H1 (cell line): ENCODE results near the gene LAMC1. TPM values are rescaled to one million over a fixed set of nuclear protein-coding genes. Genes with fewer than 3 reads are reported as not detected.

Source experiments
- CTCF ChIA-PET: fragments of 300-600 bp; sonication (Branson Sonifier 250); formaldehyde crosslinking; loops from one replicate; lab custom pipeline; 2021; ENCODE audit not compliant: partially characterized antibody; lab: Charles Lee
- POLR2A ChIA-PET: fragments of 300-600 bp; sonication (Branson Sonifier 250); formaldehyde crosslinking; loops from one replicate; lab custom pipeline; 2021; ENCODE audit warnings: inconsistent platforms; ENCODE audit not compliant: partially characterized antibody; lab: Charles Lee
- DNase-seq, 2 experiments: peaks; one replicate each; pipeline versions ENCODE4 v3.0.0 to v3.0.0-alpha.2; 2010 to 2022; ENCODE audit warnings: low spot score in 2 of 2, low read depth in 1 of 2, mixed read lengths in 1 of 2
- FAIRE-seq: peaks from 2 replicates; lab custom pipeline; 2011; peaks lifted over from hg19 to GRCh38; lab: Jason Lieb, UNC
- H2AFZ ChIP-seq: 2 replicates; pipeline ENCODE4 v1.8.1; 2012; ENCODE audit warnings: low read length, inconsistent platforms
- H2AK5ac ChIP-seq: 2 replicates; pipeline ENCODE4 v1.6.1; 2013; ENCODE audit warnings: low read depth, low read length
- H2BK120ac ChIP-seq: replicated peaks from 2 replicates; pipeline ENCODE3; 2013; ENCODE audit warnings: low read depth, low read length, inconsistent platforms
- H2BK12ac ChIP-seq: 2 replicates; pipeline ENCODE4 v1.6.1; 2013; ENCODE audit warnings: low read depth, low read length
- H2BK15ac ChIP-seq: 2 replicates; pipeline ENCODE4 v1.6.1; 2013; ENCODE audit warnings: low read length
- H2BK20ac ChIP-seq: 2 replicates; pipeline ENCODE4 v1.6.1; 2013; ENCODE audit warnings: low read length
- H2BK5ac ChIP-seq: 2 replicates; pipeline ENCODE4 v1.6.1; 2013; ENCODE audit warnings: low read depth, low read length
- H3K14ac ChIP-seq: 2 replicates; pipeline ENCODE4 v1.6.1; 2013; ENCODE audit warnings: inconsistent platforms; ENCODE audit not compliant: insufficient read length
- H3K18ac ChIP-seq: 2 replicates; pipeline ENCODE4 v1.6.1; 2013; ENCODE audit warnings: low read length; ENCODE audit errors: extremely low read depth
- H3K23ac ChIP-seq: 2 replicates; pipeline ENCODE4 v1.6.1; 2013; ENCODE audit warnings: inconsistent platforms; ENCODE audit not compliant: insufficient read length
- H3K23me2 ChIP-seq: 2 replicates; pipeline ENCODE4 v1.6.1; 2013; ENCODE audit warnings: low read depth, low read length
- H3K27ac ChIP-seq: 2 replicates; pipeline ENCODE4 v1.6.1; 2011; ENCODE audit warnings: low read depth, low read length, inconsistent platforms
- H3K27me3 ChIP-seq, 4 experiments: replicated peaks in 1 of 4; 1 replicate in 1 of 4; 2 replicates in 3 of 4; pipeline versions ENCODE4 v1.6.1 to v1.8.1; 2011 to 2013; ENCODE audit warnings: low read length in 3 of 4, mild to moderate bottlenecking in 3 of 4, inconsistent platforms in 2 of 4, mixed read lengths in 2 of 4, moderate library complexity in 1 of 4; ENCODE audit not compliant: control insufficient read depth in 3 of 4, insufficient read depth in 3 of 4; ENCODE audit errors: extremely low read depth in 1 of 4
- H3K36me3 ChIP-seq, 4 experiments: 2 replicates each; pipeline versions ENCODE4 v1.6.1 to v1.8.1; 2011 to 2013; ENCODE audit warnings: mild to moderate bottlenecking in 4 of 4, low read length in 3 of 4, moderate library complexity in 2 of 4, control low read depth in 1 of 4, inconsistent platforms in 1 of 4; ENCODE audit not compliant: insufficient read depth in 4 of 4, control insufficient read depth in 2 of 4
- H3K4ac ChIP-seq: replicated peaks from 2 replicates; pipeline ENCODE3; 2013; ENCODE audit warnings: low read length, low read depth, mixed read lengths, inconsistent platforms; ENCODE audit not compliant: insufficient read length
- H3K4me1 ChIP-seq, 4 experiments: replicated peaks in 1 of 4; 1 replicate in 1 of 4; 2 replicates in 3 of 4; pipeline versions ENCODE4 v1.6.1 to v1.8.1; 2011 to 2013; ENCODE audit warnings: low read length in 3 of 4, inconsistent platforms in 2 of 4, mixed read lengths in 1 of 4; ENCODE audit not compliant: insufficient read depth in 4 of 4, control insufficient read depth in 3 of 4
- H3K4me2 ChIP-seq, 2 experiments: 2 replicates each; pipeline versions ENCODE4 v1.6.1 to v1.8.1; 2011 to 2013; ENCODE audit warnings: low read depth in 2 of 2, low read length in 2 of 2, control low read depth in 1 of 2, inconsistent platforms in 1 of 2, mild to moderate bottlenecking in 1 of 2; ENCODE audit not compliant: insufficient read depth in 1 of 2
- H3K4me3 ChIP-seq, 4 experiments: fragments of 200-600, 300-600 bp in 1 of 4; sonication (generic), shearing (Covaris generic), sonication (Bioruptor Twin) in 1 of 4; 2 replicates each; pipeline versions ENCODE4 v1.5.1 to v1.8.1; 2011 to 2016; ENCODE audit warnings: low read length in 4 of 4, low read depth in 3 of 4, control low read depth in 2 of 4, inconsistent platforms in 2 of 4, mild to moderate bottlenecking in 2 of 4, mixed read lengths in 1 of 4, moderate library complexity in 1 of 4; ENCODE audit not compliant: insufficient read depth in 2 of 4; ENCODE audit errors: extremely low read depth in 1 of 4
- H3K56ac ChIP-seq: replicated peaks from 2 replicates; pipeline ENCODE3; 2013; ENCODE audit warnings: low read depth, mild to moderate bottlenecking, mixed read lengths, low read length, inconsistent platforms; ENCODE audit not compliant: insufficient read length
- H3K79me1 ChIP-seq: 2 replicates; pipeline ENCODE4 v1.6.1; 2013; ENCODE audit warnings: low read depth, low read length, control low read depth
- H3K79me2 ChIP-seq, 2 experiments: 2 replicates each; pipeline versions ENCODE4 v1.6.1 to v1.8.1; 2012 to 2013; ENCODE audit warnings: low read length in 2 of 2, mild to moderate bottlenecking in 2 of 2, inconsistent platforms in 1 of 2; ENCODE audit not compliant: insufficient read depth in 2 of 2, control insufficient read depth in 1 of 2
- H3K9ac ChIP-seq, 4 experiments: replicated peaks in 1 of 4; 1 replicate in 1 of 4; 2 replicates in 3 of 4; pipeline versions ENCODE4 v1.6.1 to v1.8.1; 2011 to 2013; ENCODE audit warnings: low read depth in 3 of 4, low read length in 3 of 4, control low read depth in 2 of 4, mild to moderate bottlenecking in 2 of 4, moderate library complexity in 2 of 4, inconsistent platforms in 1 of 4; ENCODE audit errors: extremely low read depth in 1 of 4
- H3K9me3 ChIP-seq, 2 experiments: 2 replicates each; pipeline versions ENCODE4 v1.6.1 to v1.8.1; 2012 to 2013; ENCODE audit warnings: mild to moderate bottlenecking in 2 of 2, moderate library complexity in 2 of 2, control low read depth in 1 of 2, inconsistent platforms in 1 of 2, low read depth in 1 of 2, low read length in 1 of 2, mixed read lengths in 1 of 2; ENCODE audit not compliant: insufficient read depth in 2 of 2
- H4K20me1 ChIP-seq, 2 experiments: replicated peaks in 1 of 2; 2 replicates each; pipeline versions ENCODE3 to v1.8.1; 2011 to 2013; ENCODE audit warnings: inconsistent platforms in 2 of 2, low read length in 2 of 2, mild to moderate bottlenecking in 1 of 2; ENCODE audit not compliant: insufficient read depth in 2 of 2, control insufficient read depth in 1 of 2
- H4K5ac ChIP-seq: 2 replicates; pipeline ENCODE4 v1.6.1; 2013; ENCODE audit warnings: low read length, low read depth, mixed read lengths, inconsistent platforms; ENCODE audit not compliant: insufficient read length
- H4K8ac ChIP-seq: 2 replicates; pipeline ENCODE4 v1.8.0; 2013; ENCODE audit warnings: mild to moderate bottlenecking, moderate library complexity, low read length, inconsistent platforms; ENCODE audit not compliant: insufficient read depth; ENCODE audit errors: extremely low read depth
- H4K91ac ChIP-seq: replicated peaks from 2 replicates; pipeline ENCODE3; 2013; ENCODE audit warnings: low read length, mixed read lengths, inconsistent platforms; ENCODE audit not compliant: insufficient read length
- ATF3 ChIP-seq: IDR thresholded peaks from 2 replicates; pipeline ENCODE4 v1.6.1; 2011; ENCODE audit warnings: low read depth, mild to moderate bottlenecking, low read length; ENCODE audit not compliant: insufficient read depth
- CHD1 ChIP-seq: IDR thresholded peaks from 2 replicates; pipeline ENCODE4 v1.6.1; 2012; ENCODE audit warnings: low read depth, low read length, improper control_type of control experiment
- E2F6 ChIP-seq: IDR thresholded peaks from 2 replicates; pipeline ENCODE4 v1.6.1; 2012; ENCODE audit warnings: inconsistent platforms
- GTF2F1 ChIP-seq: IDR thresholded peaks from 2 replicates; pipeline ENCODE4 v1.6.1; 2012; ENCODE audit warnings: low read depth, low read length, improper control_type of control experiment, borderline replicate concordance
- JUN ChIP-seq: IDR thresholded peaks from 2 replicates; pipeline ENCODE4 v1.6.1; 2011; ENCODE audit warnings: low read depth, mild to moderate bottlenecking, improper control_type of control experiment, low read length
- NANOG ChIP-seq: IDR thresholded peaks from 2 replicates; pipeline ENCODE4 v1.6.1; 2011; ENCODE audit warnings: low read length, low read depth, mild to moderate bottlenecking, inconsistent platforms; ENCODE audit not compliant: insufficient read depth, poor library complexity, severe bottlenecking
- NRF1 ChIP-seq: IDR thresholded peaks from 2 replicates; pipeline ENCODE4 v1.6.1; 2011; ENCODE audit warnings: mild to moderate bottlenecking, low read depth, low read length, improper control_type of control experiment
- POLR2AphosphoS5 ChIP-seq: IDR thresholded peaks from 2 replicates; pipeline ENCODE4 v1.6.1; 2011; ENCODE audit warnings: low read depth, low read length
- POU5F1 ChIP-seq: IDR thresholded peaks from 2 replicates; pipeline ENCODE4 v1.6.1; 2011; ENCODE audit warnings: low read depth, mild to moderate bottlenecking, low read length, moderate library complexity
- RAD21 ChIP-seq, 2 experiments: IDR thresholded peaks in 1 of 2; conservative IDR thresholded peaks in 1 of 2; 2 replicates each; pipeline ENCODE4 v1.6.1; 2011; ENCODE audit warnings: low read depth in 2 of 2, low read length in 2 of 2, improper control_type of control experiment in 1 of 2, inconsistent platforms in 1 of 2, mild to moderate bottlenecking in 1 of 2, moderate library complexity in 1 of 2
- SP2 ChIP-seq: IDR thresholded peaks from 2 replicates; pipeline ENCODE4 v1.6.1; 2012; ENCODE audit warnings: mild to moderate bottlenecking, low read length, inconsistent platforms
- SP4 ChIP-seq: IDR thresholded peaks from 2 replicates; pipeline ENCODE4 v1.6.1; 2012; ENCODE audit warnings: low read length, inconsistent platforms
- YY1 ChIP-seq: IDR thresholded peaks from 2 replicates; pipeline ENCODE4 v1.6.1; 2011; ENCODE audit warnings: low read depth, mild to moderate bottlenecking, low read length
- ZNF274 ChIP-seq: IDR thresholded peaks from 2 replicates; pipeline ENCODE4 v1.7.0; 2012; ENCODE audit warnings: low read length, borderline replicate concordance; ENCODE audit errors: extremely low read depth
- polyA plus RNA-seq, 7 experiments: library from polyadenylated mRNA; depleted of rRNA in 3 of 7; stranded (reverse) in 5 of 7; unstranded in 2 of 7; fragments of >200 nt in 5 of 7; fragments of 200-250 nt in 2 of 7; gene quantifications; 1 replicate in 5 of 7; 2 replicates in 1 of 7; 4 replicates in 1 of 7; pipeline versions ENCODE4 v1.2.1 to v1.2.3, GENCODE V29; 2011 to 2013; ENCODE audit warnings: missing spikeins in 2 of 7, mixed read lengths in 2 of 7
- total RNA-seq: library from RNA; stranded (reverse); fragmentation: NEBNext Ultra II Directional; extraction: Animal tissue kit (Norgen Biotek cat#: 25700); gene quantifications from 2 replicates; pipeline ENCODE4 v1.2.1, GENCODE V29; 2021

The LAMC1 gene
- total and polyA plus RNA-seq, 2 of the 8 experiments (the other 6 are each of a cell fraction or from before 2014, with no cell fraction given), result 47.6 to 90.3 TPM

GRCh38 chr1:183027791-183028190 is 4.6 kb downstream of the LAMC1 start:
- no peak overlapping the region for H3K9ac ChIP-seq
- POLR2A ChIA-PET, result interaction anchor here (0.6 to 1.1 kb wide), 2 partner anchors 15 to 221 kb away, joined by 3 read pairs; no protein-coding TSS in a partner anchor
- no peak for TF ChIP-seq NRF1
- TF ChIP-seq JUN, result no peak
- TF ChIP-seq ZNF274, result no peak
- no peak for TF ChIP-seq SP2
- no peak for TF ChIP-seq POU5F1
- no peak for TF ChIP-seq POLR2AphosphoS5
- TF ChIP-seq ATF3, result no peak
- TF ChIP-seq CHD1, result no peak
- no peak for TF ChIP-seq SP4
- TF ChIP-seq NANOG, result no peak
- TF ChIP-seq RAD21 (IDR thresholded peaks at IDR 0.05 in 1 of 2, conservative IDR thresholded peaks at IDR 0.05 in 1 of 2; ENCODE audit: low read depth in 2 of 2, low read length in 2 of 2), result no peak
- TF ChIP-seq E2F6, result no peak
- TF ChIP-seq GTF2F1, result no peak
- no peak for TF ChIP-seq YY1

More at GRCh38 chr1:183027791-183028190, 4.6 kb downstream of the LAMC1 start:
- no peak overlapping the region for H3K14ac ChIP-seq
- no peak overlapping the region for H2AFZ ChIP-seq
- H2BK12ac ChIP-seq, result no peak overlapping the region
- no peaks in the 10 kb centered on the region for H3K27me3 ChIP-seq
- H3K23me2 ChIP-seq, result peaks cover 3% of the 10 kb centered on the region; the same call in 1 of the 2 replicates
- peaks cover 0 to 75% of the 10 kb centered on the region in 2 experiments; a peak in 2 of 4 replicates for H3K79me2 ChIP-seq
- H3K4me2 ChIP-seq, result no peak overlapping the region
- no peak overlapping the region for H3K27ac ChIP-seq
- H3K23ac ChIP-seq, result no peak overlapping the region
- H2BK5ac ChIP-seq, result no peak overlapping the region
- no peak overlapping the region for H2BK15ac ChIP-seq
- no peak overlapping the region for H3K18ac ChIP-seq
- peaks cover 0 to 8% (median 5%) of the 10 kb centered on the region in 4 experiments; a peak in 5 of 7 replicates for H3K4me1 ChIP-seq
- no peak overlapping the region for H4K8ac ChIP-seq
- H3K4ac ChIP-seq, result no peak overlapping the region
- H3K56ac ChIP-seq, result no peak overlapping the region
- no peak overlapping the region for H4K5ac ChIP-seq
- H2AK5ac ChIP-seq, result no peak overlapping the region
- H3K79me1 ChIP-seq, result no peaks in the 10 kb centered on the region; the same call in 1 of the 2 replicates
- DNase-seq, result no peak
- no peaks in the 10 kb centered on the region; a peak in 1 of 8 replicates for H3K36me3 ChIP-seq
- CTCF ChIA-PET, result interaction anchor here (0.5 to 1.3 kb wide), 3 partner anchors 59 to 200 kb away, joined by 3 to 4 read pairs (median 3); no protein-coding TSS in a partner anchor
- no peak for FAIRE-seq
- H2BK20ac ChIP-seq, result no peak overlapping the region
- H2BK120ac ChIP-seq, result no peak overlapping the region
- no peak overlapping the region for H4K91ac ChIP-seq
- peaks cover 6 to 8% of the 10 kb centered on the region in 2 experiments for H4K20me1 ChIP-seq
- H3K9me3 ChIP-seq, result no peaks in the 10 kb centered on the region
- H3K4me3 ChIP-seq, result no peak overlapping the region
